ENCODE results near the gene EFCAB11.

Gene EFCAB11

GRCh38 chr14:89908712-89909450, 45.6 kb downstream of the EFCAB11 start:
- H3K4me3 ChIP-seq (ENCODE audit: low read depth, low read length), result no peak overlapping the region
- DNase-seq (ENCODE audit: low read depth), result no peak
- no peak for TF ChIP-seq CTCF (IDR thresholded peaks at IDR 0.05; ENCODE audit: control insufficient read depth, extremely low read depth, insufficient read depth)

- no peak for DNase-seq (ENCODE audit: low read depth)
- no peak overlapping the region for H3K4me3 ChIP-seq (ENCODE audit: low read depth, low read length)
- no peak for TF ChIP-seq CTCF (IDR thresholded peaks at IDR 0.05; ENCODE audit: control insufficient read depth, extremely low read depth, insufficient read depth)
Measured at GRCh38 chr14:89907655-89908054, 46.9 kb downstream of the EFCAB11 start.

GRCh38 chr14:89906000-89906399, 48.5 kb downstream of the EFCAB11 start:
- no peak for TF ChIP-seq CTCF (IDR thresholded peaks at IDR 0.05; ENCODE audit: control insufficient read depth, extremely low read depth, insufficient read depth)
- no peak for DNase-seq (ENCODE audit: low read depth)
- H3K4me3 ChIP-seq (ENCODE audit: low read depth, low read length), result no peak overlapping the region

GRCh38 chr14:89903340-89903952, 51.1 kb downstream of the EFCAB11 start:
- no peak for DNase-seq (ENCODE audit: low read depth)
- no peak for TF ChIP-seq CTCF (IDR thresholded peaks at IDR 0.05; ENCODE audit: control insufficient read depth, extremely low read depth, insufficient read depth)

GRCh38 chr14:89902881-89903280, 51.6 kb downstream of the EFCAB11 start:
- TF ChIP-seq CTCF (IDR thresholded peaks at IDR 0.05; ENCODE audit: control insufficient read depth, extremely low read depth, insufficient read depth), result no peak
- no peak for DNase-seq (ENCODE audit: low read depth)
- H3K4me3 ChIP-seq (ENCODE audit: low read depth, low read length), result no peak overlapping the region

More at GRCh38 chr14:89903340-89903952, 51.1 kb downstream of the EFCAB11 start:
- H3K4me3 ChIP-seq (ENCODE audit: low read depth, low read length), result no peak overlapping the region

- no peak overlapping the region for H3K4me3 ChIP-seq (ENCODE audit: low read depth, low read length)
- DNase-seq (ENCODE audit: low read depth), result no peak
Measured at GRCh38 chr14:89900802-89901201, 53.7 kb downstream of the EFCAB11 start.

More at GRCh38 chr14:89900802-89901201, 53.7 kb downstream of the EFCAB11 start:
- TF ChIP-seq CTCF (IDR thresholded peaks at IDR 0.05; ENCODE audit: control insufficient read depth, extremely low read depth, insufficient read depth), result no peak
